NCI-H2107 treated with DMSO at 0.1 percent for 48 hours (cell line): Measurements from ENCODE around the gene DSPP.

ENCODE experiments used
- DNase-seq: peaks from one replicate; lab custom pipeline; 2025; ENCODE audit not compliant: unreplicated experiment; lab: John Stamatoyannopoulos, UW

DSPP gene

DNA sequence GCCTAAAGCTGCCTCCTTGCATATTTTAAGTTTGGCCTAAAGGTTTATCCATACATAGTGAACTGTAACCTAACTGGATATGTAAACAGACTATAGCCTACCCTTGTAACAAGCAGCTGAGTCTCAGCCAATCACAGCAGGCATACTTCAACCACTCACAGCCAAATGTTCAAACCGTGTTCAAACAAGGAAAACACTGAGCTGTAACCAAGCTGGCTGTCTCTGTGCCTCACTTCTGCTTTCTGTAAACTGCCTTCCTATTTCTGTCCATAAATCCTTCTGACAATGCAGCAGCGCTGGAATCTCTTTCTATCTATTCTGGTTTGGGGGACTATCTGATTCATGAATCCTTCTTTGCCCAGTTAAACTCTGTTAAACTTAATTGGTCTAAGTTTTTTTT is 16.4 kb downstream of the DSPP start:
- no peak for DNase-seq

- no peak for DNase-seq
Observed at GRCh38 chr4:87631668-87632067, 23.3 kb downstream of the DSPP start.

- no peak for DNase-seq
Observed at GRCh38 chr4:87632469-87632868, 24.1 kb downstream of the DSPP start.

DNA sequence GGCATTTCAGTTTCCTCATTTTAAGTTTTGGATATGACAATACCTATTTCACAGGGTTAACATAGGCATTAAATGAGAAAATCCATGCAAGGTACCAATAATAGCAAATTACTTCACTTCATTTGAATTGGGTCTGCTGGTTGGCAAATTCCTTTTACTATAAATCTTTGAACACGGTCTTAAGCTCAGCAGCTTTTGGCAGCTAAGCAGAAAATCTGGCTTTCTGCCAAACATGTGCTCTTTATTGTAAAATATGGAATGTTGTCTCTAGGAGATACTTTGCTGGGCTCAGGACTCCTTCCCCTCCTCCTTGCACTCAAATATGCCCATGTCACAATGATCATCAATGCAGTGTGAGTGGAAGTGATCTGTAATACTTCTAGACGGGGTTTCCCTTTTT is 24.9 kb downstream of the DSPP start:
- no peak for DNase-seq

DNA sequence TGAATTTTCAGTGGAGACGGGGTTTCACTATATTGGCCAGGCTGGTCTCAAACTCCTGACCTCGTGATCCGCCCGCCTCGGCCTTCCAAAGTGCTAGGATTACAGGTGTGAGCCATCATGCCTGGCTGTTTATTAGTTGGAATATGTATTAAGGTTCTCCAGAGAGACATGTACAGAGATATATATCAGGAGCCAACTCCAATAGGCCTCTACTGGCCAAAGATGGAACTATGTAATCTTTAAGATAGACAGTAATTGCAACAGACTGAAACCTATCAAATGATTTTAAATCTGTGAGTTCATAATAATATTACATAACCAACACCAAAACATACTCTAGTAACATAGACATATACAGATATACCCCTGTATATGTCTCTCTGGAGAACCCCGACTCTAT is 36.0 kb downstream of the DSPP start:
- DNase-seq = no peak

GRCh38 chr4:87649980-87650379 is 41.7 kb downstream of the DSPP start, which contains the start of gene DMP1:
Gene DMP1 (plus strand): TSS chr4:87650280. CDS start chr4:87656493, 6,213 bp downstream.
- DNase-seq = no peak

GRCh38 chr4:87650938-87651337 is 42.6 kb downstream of the DSPP start:
- DNase-seq = no peak

- DNase-seq = no peak
Observed at GRCh38 chr4:87651941-87652340, 43.6 kb downstream of the DSPP start.

- DNase-seq = no peak
Observed at GRCh38 chr4:87654487-87655044, 46.2 kb downstream of the DSPP start.

DNA sequence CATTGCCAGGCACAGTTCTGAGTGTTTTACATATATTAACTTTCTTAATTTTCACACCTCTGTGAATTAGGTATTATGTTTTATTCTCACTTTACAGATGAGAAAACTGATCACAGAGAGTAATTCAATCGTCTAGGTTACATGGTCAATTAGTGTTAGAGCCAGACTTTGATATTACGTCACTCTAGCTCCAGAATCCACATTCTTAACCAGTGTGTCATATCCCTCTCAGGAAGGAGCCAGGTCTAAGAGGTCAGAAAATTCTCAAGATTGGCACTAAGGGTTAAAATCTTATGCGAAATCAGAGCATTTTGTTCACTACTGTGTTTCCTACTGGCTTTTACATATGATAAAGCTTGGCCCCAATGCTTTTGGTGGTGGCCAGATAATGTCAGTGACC is 49.2 kb downstream of the DSPP start:
- no peak for DNase-seq

- no peak for DNase-seq
Observed at GRCh38 chr4:87659247-87659931, 51.1 kb downstream of the DSPP start.

DNA sequence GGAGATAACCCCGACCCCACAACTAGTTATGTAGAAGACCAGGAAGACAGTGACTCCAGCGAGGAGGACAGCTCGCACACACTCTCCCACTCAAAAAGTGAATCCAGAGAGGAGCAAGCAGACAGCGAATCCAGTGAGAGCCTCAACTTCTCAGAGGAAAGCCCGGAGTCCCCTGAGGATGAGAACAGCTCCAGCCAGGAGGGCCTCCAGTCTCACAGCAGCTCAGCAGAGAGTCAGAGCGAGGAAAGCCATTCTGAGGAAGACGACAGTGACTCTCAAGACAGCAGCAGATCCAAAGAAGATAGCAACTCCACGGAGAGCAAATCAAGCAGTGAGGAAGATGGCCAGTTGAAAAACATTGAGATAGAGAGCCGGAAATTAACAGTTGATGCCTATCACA is 54.5 kb downstream of the DSPP start:
- no peak for DNase-seq
